GM12891 (cell line): ENCODE measurements around the gene BRAT1.

Source experiments
- DNase-seq: peaks from one replicate; pipeline ENCODE4 v3.0.0; 2011; ENCODE audit warnings: low spot score; ENCODE audit not compliant: insufficient read length
- FAIRE-seq: peaks from 2 replicates; lab custom pipeline; 2011; peaks lifted over from hg19 to GRCh38; lab: Jason Lieb, UNC
- PAX5 ChIP-seq: IDR thresholded peaks from 2 replicates; pipeline ENCODE4 v1.6.1; 2011; ENCODE audit warnings: low read length, moderate library complexity, mild to moderate bottlenecking; ENCODE audit not compliant: insufficient read depth, severe bottlenecking
- POLR2A ChIP-seq: IDR thresholded peaks from 2 replicates; pipeline ENCODE4 v1.6.1; 2011; ENCODE audit warnings: low read depth, low read length, control low read depth
- POLR2AphosphoS5 ChIP-seq: IDR thresholded peaks from 2 replicates; pipeline ENCODE4 v1.6.1; 2011; ENCODE audit warnings: low read depth, low read length, control low read depth
- POU2F2 ChIP-seq: IDR thresholded peaks from 2 replicates; pipeline ENCODE4 v1.6.1; 2011; ENCODE audit warnings: low read depth, mild to moderate bottlenecking, control low read depth, low read length, moderate library complexity
- SPI1 ChIP-seq: IDR thresholded peaks from 2 replicates; pipeline ENCODE4 v1.6.1; 2011; ENCODE audit warnings: low read depth, low read length, control low read depth
- TAF1 ChIP-seq: IDR thresholded peaks from 2 replicates; pipeline ENCODE4 v1.6.1; 2011; ENCODE audit warnings: low read depth, low read length, control low read depth

The BRAT1 gene

GRCh38 chr7:2545746-2546425 is 9.4 kb downstream of the BRAT1 start:
- FAIRE-seq (no peak), DNase-seq (no peak)
- TF ChIP-seq POLR2A = no peak
- no peak for TF ChIP-seq PAX5
- TF ChIP-seq POU2F2 = no peak
- TF ChIP-seq SPI1 = no peak
- no peak for TF ChIP-seq POLR2AphosphoS5
- TF ChIP-seq TAF1 = no peak

GRCh38 chr7:2544541-2545188 is 10.7 kb downstream of the BRAT1 start:
- TF ChIP-seq PAX5 (no peak), TAF1 (no peak), SPI1 (no peak), POU2F2 (no peak), POLR2AphosphoS5 (no peak), POLR2A (no peak)
- DNase-seq (no peak), FAIRE-seq (no peak)

GRCh38 chr7:2542916-2543871 is 12.1 kb downstream of the BRAT1 start:
- TF ChIP-seq POU2F2 = no peak
- TF ChIP-seq TAF1 = no peak
- TF ChIP-seq SPI1 = no peak
- no peak for TF ChIP-seq POLR2AphosphoS5
- TF ChIP-seq POLR2A = no peak
- TF ChIP-seq PAX5 = no peak
- no peak for FAIRE-seq
- DNase-seq = no peak

GRCh38 chr7:2542011-2542915 is 13.1 kb downstream of the BRAT1 start:
- DNase-seq (no peak), FAIRE-seq (no peak)
- TF ChIP-seq POLR2A = no peak

- peak; percentile 15 for DNase-seq
- FAIRE-seq = no peak
- TF ChIP-seq POLR2A (no peak), PAX5 (no peak), TAF1 (no peak), SPI1 (no peak)
These were observed 13.9 kb downstream of the BRAT1 start for GRCh38 chr7:2541291-2542010.

GRCh38 chr7:2540641-2541051 is 14.7 kb downstream of the BRAT1 start:
- DNase-seq = no peak
- no peak for FAIRE-seq
- TF ChIP-seq POU2F2 (no peak), SPI1 (no peak), POLR2A (no peak), TAF1 (no peak), PAX5 (no peak), POLR2AphosphoS5 (no peak)

- no peak for TF ChIP-seq POLR2AphosphoS5
- no peak for TF ChIP-seq PAX5
- no peak for TF ChIP-seq SPI1
- TF ChIP-seq POU2F2 = no peak
- no peak for TF ChIP-seq TAF1
- no peak for TF ChIP-seq POLR2A
- DNase-seq (no peak), FAIRE-seq (no peak)
These were observed 15.2 kb downstream of the BRAT1 start for GRCh38 chr7:2540133-2540532.

GRCh38 chr7:2539031-2539911 is 16.1 kb downstream of the BRAT1 start:
- no peak for FAIRE-seq

More at GRCh38 chr7:2539031-2539911, 16.1 kb downstream of the BRAT1 start:
- no peak for TF ChIP-seq TAF1
- no peak for TF ChIP-seq PAX5
- no peak for TF ChIP-seq SPI1
- TF ChIP-seq POLR2AphosphoS5 = no peak
- TF ChIP-seq POU2F2 = no peak
- no peak for TF ChIP-seq POLR2A
- DNase-seq = no peak
